ELF-1 (cell line): ENCODE results near the gene JPH2.
"Not testable (repeated sequence)": the region's sequence is repeated elsewhere in the genome, so short reads cannot be mapped to it uniquely, and the experiment has no call there.

Source experiments
- DNase-seq: peaks from one replicate; pipeline ENCODE4 v3.0.0-alpha.2; 2016; ENCODE audit warnings: low read depth, low spot score

JPH2 gene

GRCh38 chr20:44187054-44187771, at the start of gene JPH2:
Gene JPH2, minus strand, starts transcription at chr20:44187188. Its CDS starts 483 bp downstream, at chr20:44186705.
- DNase-seq, result peak; percentile 91

GRCh38 chr20:44235702-44236101, 48.7 kb upstream of the JPH2 start:
- no peak for DNase-seq

- no peak for DNase-seq
Observed at GRCh38 chr20:44234566-44235317, 47.8 kb upstream of the JPH2 start.

- DNase-seq, result no peak
Observed at GRCh38 chr20:44233436-44234016, 46.5 kb upstream of the JPH2 start.

- DNase-seq, result not testable (repeated sequence)
Observed at GRCh38 chr20:44232469-44232856, 45.5 kb upstream of the JPH2 start.

GRCh38 chr20:44231713-44232468, 44.9 kb upstream of the JPH2 start:
- peak; percentile 80 for DNase-seq

GRCh38 chr20:44231193-44231592, 44.2 kb upstream of the JPH2 start:
- no peak for DNase-seq

- DNase-seq, result peak; percentile 34
Observed at GRCh38 chr20:44228465-44229258, 41.7 kb upstream of the JPH2 start.

- DNase-seq, result no peak
Observed at GRCh38 chr20:44224637-44225036, 37.6 kb upstream of the JPH2 start.

GRCh38 chr20:44223721-44224120, 36.7 kb upstream of the JPH2 start:
- DNase-seq, result no peak

GRCh38 chr20:44222633-44223368, 35.8 kb upstream of the JPH2 start:
- DNase-seq, result peak; percentile 42

GRCh38 chr20:44222027-44222426, 35.0 kb upstream of the JPH2 start:
- no peak for DNase-seq

- no peak for DNase-seq
Observed at GRCh38 chr20:44221368-44221954, 34.5 kb upstream of the JPH2 start.

GRCh38 chr20:44219791-44220190, 32.8 kb upstream of the JPH2 start:
- peak; percentile 83 for DNase-seq

- no peak for DNase-seq
Observed at GRCh38 chr20:44219170-44219730, 32.3 kb upstream of the JPH2 start.

- DNase-seq, result no peak
Observed at GRCh38 chr20:44218446-44218845, 31.5 kb upstream of the JPH2 start.

GRCh38 chr20:44217342-44218092, 30.5 kb upstream of the JPH2 start:
- DNase-seq, result peak; percentile 89

GRCh38 chr20:44215125-44215524, 28.1 kb upstream of the JPH2 start:
- peak; percentile 69 for DNase-seq

- DNase-seq, result no peak
Observed at GRCh38 chr20:44212792-44213191, 25.8 kb upstream of the JPH2 start.
